HG03439 (cell line): ENCODE measurements around the gene MT1H.
"Not testable (repeated sequence)": the region's sequence is repeated elsewhere in the genome, so short reads cannot be mapped to it uniquely, and the experiment has no call there.

ENCODE experiments used
- ATAC-seq: cut with Tn5 transposase; IDR thresholded peaks from one replicate; pipeline ENCODE4 v1.9.1; 2021; ENCODE audit warnings: mild to moderate bottlenecking, moderate library complexity; ENCODE audit not compliant: unreplicated experiment

The MT1H gene

GRCh38 chr16:56717532-56717931 is 47.9 kb downstream of the MT1H start:
- ATAC-seq = not testable (repeated sequence)
